ENCODE results near the gene RBMS3. TPM values are rescaled to one million over a fixed set of nuclear protein-coding genes. Genes with fewer than 3 reads are reported as not detected.

The RBMS3 gene
- total RNA-seq, 1 donor: 2.1 TPM

DNA sequence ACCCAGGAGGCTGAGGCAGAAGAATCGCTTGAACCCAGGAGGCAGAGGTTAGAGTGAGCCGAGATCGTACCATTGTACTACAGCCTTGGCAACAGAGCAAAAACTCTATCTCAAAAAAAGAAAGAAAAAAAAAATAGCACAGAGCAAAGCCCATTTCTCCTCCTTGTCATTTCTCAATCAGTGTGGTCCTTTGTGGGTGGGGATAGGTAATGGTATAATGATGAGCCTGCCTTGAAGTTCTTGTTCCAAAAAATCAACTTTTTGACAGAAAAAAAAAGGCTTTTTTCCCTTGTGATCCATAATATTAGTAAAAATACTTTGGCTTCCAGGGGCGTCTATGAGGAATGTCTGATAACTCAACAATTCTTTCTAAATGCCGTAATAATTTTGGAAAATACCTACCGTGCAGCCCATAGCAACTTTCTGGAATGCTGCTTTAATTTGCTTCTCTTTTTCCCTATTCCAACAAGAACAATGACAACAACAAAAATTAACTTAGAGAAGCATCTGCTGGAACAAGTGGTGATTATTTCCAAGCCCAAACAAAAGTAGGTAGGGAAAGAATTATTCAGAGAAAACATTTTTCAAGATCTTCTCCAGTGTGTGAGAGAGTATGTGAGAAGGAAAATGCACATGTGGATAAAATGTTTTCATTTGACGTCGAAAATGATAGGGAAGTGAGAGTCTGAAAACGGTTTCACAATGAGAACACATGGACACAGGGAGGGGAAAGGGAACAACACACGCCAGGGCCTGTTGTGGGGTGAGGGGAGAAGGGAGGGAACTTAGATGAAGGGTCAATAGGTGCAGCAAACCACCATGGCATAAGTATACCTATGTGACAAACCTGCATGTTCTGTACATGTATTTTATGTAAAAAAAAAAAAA lies 337.8 kb downstream of the RBMS3 start:
- Histone ChIP-seq H3K4me1 (ENCODE audit: insufficient read depth, low read length) (no peaks in the 10 kb centered on the region), H3K27me3 (ENCODE audit: insufficient read depth, low read length) (no peaks in the 10 kb centered on the region), H3K4me3 (ENCODE audit: low read length) (no peak overlapping the region), H3K9me3 (ENCODE audit: low read depth, low read length) (no peaks in the 10 kb centered on the region)

- Histone ChIP-seq H3K4me3 (ENCODE audit: low read length) (no peak overlapping the region), H3K9me3 (ENCODE audit: low read depth, low read length) (no peaks in the 10 kb centered on the region), H3K27me3 (ENCODE audit: insufficient read depth, low read length) (no peaks in the 10 kb centered on the region), H3K4me1 (ENCODE audit: insufficient read depth, low read length) (no peaks in the 10 kb centered on the region)
Observed at GRCh38 chr3:29619676-29620075, 338.8 kb downstream of the RBMS3 start.

- Histone ChIP-seq H3K4me1 (ENCODE audit: insufficient read depth, low read length) (no peaks in the 10 kb centered on the region), H3K9me3 (ENCODE audit: low read depth, low read length) (no peaks in the 10 kb centered on the region)
Observed at GRCh38 chr3:29627136-29628117, 346.6 kb downstream of the RBMS3 start.

DNA sequence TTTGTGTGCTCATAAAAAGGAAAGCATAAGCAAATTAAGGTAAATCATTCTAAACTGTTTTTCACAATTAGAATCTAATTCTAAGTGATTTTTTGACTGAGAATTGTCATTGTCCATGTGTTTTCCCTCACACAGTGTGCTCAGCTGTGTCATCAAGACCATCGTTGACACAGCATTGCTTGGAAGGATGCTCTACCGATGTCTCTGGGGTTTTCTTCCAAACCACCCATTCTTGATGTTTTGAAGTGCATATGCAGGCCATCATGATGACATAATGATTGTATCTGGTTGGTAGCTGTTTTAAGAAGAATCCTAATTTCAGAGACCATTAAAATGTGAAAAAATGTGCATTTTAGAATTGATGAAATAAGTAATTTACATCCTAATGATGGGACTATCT lies 347.9 kb downstream of the RBMS3 start:
- Histone ChIP-seq H3K4me3 (ENCODE audit: low read length) (no peak overlapping the region), H3K27me3 (ENCODE audit: insufficient read depth, low read length) (no peaks in the 10 kb centered on the region), H3K4me1 (ENCODE audit: insufficient read depth, low read length) (no peaks in the 10 kb centered on the region), H3K9me3 (ENCODE audit: low read depth, low read length) (no peaks in the 10 kb centered on the region)

More at GRCh38 chr3:29627136-29628117, 346.6 kb downstream of the RBMS3 start:
- no peaks in the 10 kb centered on the region for H3K27me3 ChIP-seq (ENCODE audit: insufficient read depth, low read length)
- no peak overlapping the region for H3K4me3 ChIP-seq (ENCODE audit: low read length)

GRCh38 chr3:29635888-29636287 lies 355.0 kb downstream of the RBMS3 start:
- H3K4me3 ChIP-seq (ENCODE audit: low read length): no peak overlapping the region
- H3K27me3 ChIP-seq (ENCODE audit: insufficient read depth, low read length): no peaks in the 10 kb centered on the region
- H3K4me1 ChIP-seq (ENCODE audit: insufficient read depth, low read length): no peaks in the 10 kb centered on the region
- H3K9me3 ChIP-seq (ENCODE audit: low read depth, low read length): no peaks in the 10 kb centered on the region

GRCh38 chr3:29637068-29637467 lies 356.2 kb downstream of the RBMS3 start:
- Histone ChIP-seq H3K27me3 (ENCODE audit: insufficient read depth, low read length) (no peaks in the 10 kb centered on the region), H3K4me1 (ENCODE audit: insufficient read depth, low read length) (no peaks in the 10 kb centered on the region), H3K9me3 (ENCODE audit: low read depth, low read length) (no peaks in the 10 kb centered on the region), H3K4me3 (ENCODE audit: low read length) (no peak overlapping the region)

GRCh38 chr3:29639578-29640290 lies 358.9 kb downstream of the RBMS3 start:
- no peaks in the 10 kb centered on the region for H3K27me3 ChIP-seq (ENCODE audit: insufficient read depth, low read length)
- H3K4me1 ChIP-seq (ENCODE audit: insufficient read depth, low read length): no peaks in the 10 kb centered on the region
- H3K4me3 ChIP-seq (ENCODE audit: low read length): no peak overlapping the region
- no peaks in the 10 kb centered on the region for H3K9me3 ChIP-seq (ENCODE audit: low read depth, low read length)

GRCh38 chr3:29642393-29643033 lies 361.6 kb downstream of the RBMS3 start:
- H3K27me3 ChIP-seq (ENCODE audit: insufficient read depth, low read length): no peaks in the 10 kb centered on the region
- no peaks in the 10 kb centered on the region for H3K4me1 ChIP-seq (ENCODE audit: insufficient read depth, low read length)
- no peaks in the 10 kb centered on the region for H3K9me3 ChIP-seq (ENCODE audit: low read depth, low read length)
- H3K4me3 ChIP-seq (ENCODE audit: low read length): no peak overlapping the region

- Histone ChIP-seq H3K4me1 (ENCODE audit: insufficient read depth, low read length) (no peaks in the 10 kb centered on the region), H3K27me3 (ENCODE audit: insufficient read depth, low read length) (no peaks in the 10 kb centered on the region), H3K9me3 (ENCODE audit: low read depth, low read length) (no peaks in the 10 kb centered on the region), H3K4me3 (ENCODE audit: low read length) (no peak overlapping the region)
Observed at GRCh38 chr3:29643034-29643425, 362.2 kb downstream of the RBMS3 start.

DNA sequence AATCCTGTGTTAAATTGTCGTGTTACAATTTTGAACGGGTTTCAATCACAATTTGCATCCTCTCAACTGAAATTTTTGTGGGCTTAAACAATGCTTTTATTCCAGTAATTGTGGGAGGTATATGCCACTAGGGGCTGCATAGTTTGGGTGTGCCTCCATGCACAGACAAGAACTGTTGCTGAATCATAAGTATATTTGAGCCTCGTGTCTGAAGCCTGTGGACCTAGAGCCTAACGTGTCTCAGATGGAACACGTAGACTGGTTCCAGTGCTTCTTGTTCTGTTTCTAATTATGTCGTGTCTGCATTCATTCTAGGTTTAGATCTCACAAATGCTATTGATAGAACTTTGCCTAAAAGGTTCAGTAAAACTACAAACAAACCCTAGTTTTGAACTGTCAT lies 363.4 kb downstream of the RBMS3 start:
- Histone ChIP-seq H3K4me1 (ENCODE audit: insufficient read depth, low read length) (no peaks in the 10 kb centered on the region), H3K27me3 (ENCODE audit: insufficient read depth, low read length) (no peaks in the 10 kb centered on the region), H3K9me3 (ENCODE audit: low read depth, low read length) (no peaks in the 10 kb centered on the region), H3K4me3 (ENCODE audit: low read length) (no peak overlapping the region)

DNA sequence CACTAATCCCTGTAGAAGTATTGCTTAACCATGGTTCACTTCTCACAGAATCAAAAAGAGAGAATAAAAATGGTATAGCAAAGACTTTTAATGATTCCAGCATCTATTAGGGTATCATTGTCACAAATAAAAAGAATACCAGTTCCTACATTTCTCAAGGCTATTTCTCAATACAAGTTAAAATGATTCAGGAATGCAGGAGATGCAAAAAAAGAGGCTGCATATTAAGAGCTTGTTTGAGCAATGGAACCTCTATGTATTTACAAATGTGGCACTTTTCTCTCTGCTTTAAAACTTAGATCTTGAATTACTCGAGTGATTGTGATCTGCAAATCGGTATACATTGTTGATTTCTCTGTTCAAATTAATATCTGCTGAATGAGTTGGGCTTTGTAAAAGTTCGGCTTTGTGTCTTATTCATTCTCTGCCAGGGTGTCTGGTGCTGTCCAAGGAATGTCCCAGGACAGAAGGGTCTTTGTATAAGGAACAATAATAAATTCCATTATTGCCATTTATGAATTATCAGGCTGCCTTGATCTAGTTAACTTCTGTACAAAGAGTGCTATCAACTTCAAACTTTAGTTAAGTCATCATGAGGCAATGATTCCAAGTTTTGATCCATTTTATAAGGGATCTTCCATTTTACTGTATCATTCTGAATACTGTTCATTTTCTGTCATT lies 364.2 kb downstream of the RBMS3 start:
- Histone ChIP-seq H3K4me1 (ENCODE audit: insufficient read depth, low read length) (no peaks in the 10 kb centered on the region), H3K4me3 (ENCODE audit: low read length) (no peak overlapping the region)

GRCh38 chr3:29646043-29646442 lies 365.2 kb downstream of the RBMS3 start:
- no peak overlapping the region for H3K4me3 ChIP-seq (ENCODE audit: low read length)
- H3K27me3 ChIP-seq (ENCODE audit: insufficient read depth, low read length): no peaks in the 10 kb centered on the region
- no peaks in the 10 kb centered on the region for H3K9me3 ChIP-seq (ENCODE audit: low read depth, low read length)

More for the DNA sequence above, 364.2 kb downstream of the RBMS3 start:
- Histone ChIP-seq H3K27me3 (ENCODE audit: insufficient read depth, low read length) (no peaks in the 10 kb centered on the region), H3K9me3 (ENCODE audit: low read depth, low read length) (no peaks in the 10 kb centered on the region)

GRCh38 chr3:29649815-29650547 lies 369.1 kb downstream of the RBMS3 start:
- no peaks in the 10 kb centered on the region for H3K9me3 ChIP-seq (ENCODE audit: low read depth, low read length)
- H3K27me3 ChIP-seq (ENCODE audit: insufficient read depth, low read length): no peaks in the 10 kb centered on the region
- H3K4me3 ChIP-seq (ENCODE audit: low read length): no peak overlapping the region
- H3K4me1 ChIP-seq (ENCODE audit: insufficient read depth, low read length): peaks cover 4% of the 10 kb centered on the region

More at GRCh38 chr3:29646043-29646442, 365.2 kb downstream of the RBMS3 start:
- peaks cover 4% of the 10 kb centered on the region for H3K4me1 ChIP-seq (ENCODE audit: insufficient read depth, low read length)
